Smooth muscle cell of the brain vasculature (primary cell): ENCODE data around the gene SLC25A20.
"Not testable (repeated sequence)": the region's sequence is repeated elsewhere in the genome, so short reads cannot be mapped to it uniquely, and the experiment has no call there.

Experiments used
- DNase-seq: peaks from one replicate; pipeline ENCODE4 v3.0.0-alpha.2; 2012; ENCODE audit warnings: low read depth, low spot score

Gene SLC25A20

GRCh38 chr3:48847053-48847503, 51.6 kb downstream of the SLC25A20 start:
- DNase-seq: no peak

GRCh38 chr3:48845170-48845569, 53.5 kb downstream of the SLC25A20 start:
- DNase-seq: no peak

- no peak for DNase-seq
These were observed 61.5 kb downstream of the SLC25A20 start for GRCh38 chr3:48837163-48837562.

- DNase-seq: no peak
These were observed 62.9 kb downstream of the SLC25A20 start for GRCh38 chr3:48835650-48836366.

- no peak for DNase-seq
These were observed 66.0 kb downstream of the SLC25A20 start for GRCh38 chr3:48832684-48833083.

- DNase-seq: no peak
These were observed 68.0 kb downstream of the SLC25A20 start for GRCh38 chr3:48830715-48831114.

GRCh38 chr3:48829525-48829924, 69.2 kb downstream of the SLC25A20 start:
- DNase-seq: not testable (repeated sequence)

GRCh38 chr3:48827874-48828273, 70.8 kb downstream of the SLC25A20 start:
- DNase-seq: not testable (repeated sequence)

GRCh38 chr3:48826451-48826850, 72.2 kb downstream of the SLC25A20 start:
- peak; percentile 69 for DNase-seq

- DNase-seq: no peak
These were observed 77.9 kb downstream of the SLC25A20 start for GRCh38 chr3:48820612-48821324.

- DNase-seq: no peak
These were observed 79.2 kb downstream of the SLC25A20 start for GRCh38 chr3:48819234-48820221.

GRCh38 chr3:48811524-48811923, 87.2 kb downstream of the SLC25A20 start:
- no peak for DNase-seq
